ENCODE data around the gene WBP11.
A peak's percentile ranks its signal among the peaks of the same experiment; 100 is the strongest.

The WBP11 gene

GRCh38 chr12:14833336-14833735 is 30.1 kb upstream of the WBP11 start:
- TF ChIP-seq, protein P1, sequence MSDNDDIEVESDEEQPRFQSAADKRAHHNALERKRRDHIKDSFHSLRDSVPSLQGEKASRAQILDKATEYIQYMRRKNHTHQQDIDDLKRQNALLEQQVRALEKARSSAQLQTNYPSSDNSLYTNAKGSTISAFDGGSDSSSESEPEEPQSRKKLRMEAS (IDR thresholded peaks at IDR 0.05; ENCODE audit: low read depth, low read length), result no peak
- TF ChIP-seq MYC (IDR thresholded peaks at IDR 0.05; ENCODE audit: low read depth, low read length) (no peak), POLR2A (IDR thresholded peaks at IDR 0.05; ENCODE audit: extremely low read depth, insufficient read length) (no peak), CTCF (IDR thresholded peaks at IDR 0.05; ENCODE audit: low read depth, low read length) (no peak)
- H3K4me3 ChIP-seq (ENCODE audit: low read depth, low read length), result no peak overlapping the region
- DNase-seq (ENCODE audit: low read depth), result no peak

DNA sequence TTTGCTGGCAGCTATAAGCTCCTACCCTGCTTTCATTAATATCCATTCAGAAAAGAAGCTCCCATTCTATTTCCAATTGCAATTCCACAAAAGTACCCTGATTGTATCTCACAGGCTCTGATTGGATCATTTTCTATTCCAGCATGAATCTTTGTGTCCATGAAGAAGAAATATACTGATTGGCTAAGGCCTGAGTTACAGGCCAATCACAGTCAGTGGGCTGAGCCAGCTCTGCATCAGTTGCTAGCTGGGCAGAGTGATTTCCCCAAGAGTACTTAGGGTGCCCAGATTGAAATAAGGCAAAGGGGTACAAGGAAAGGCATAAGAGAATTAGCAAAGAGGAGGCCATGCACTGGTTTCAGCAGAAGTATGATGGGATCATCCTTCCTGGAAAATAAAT is 25.6 kb upstream of the WBP11 start:
- TF ChIP-seq POLR2A (IDR thresholded peaks at IDR 0.05; ENCODE audit: extremely low read depth, insufficient read length), result no peak
- no peak for TF ChIP-seq CTCF (IDR thresholded peaks at IDR 0.05; ENCODE audit: low read depth, low read length)
- TF ChIP-seq, protein P1 (IDR thresholded peaks at IDR 0.05; ENCODE audit: low read depth, low read length), result no peak
- no peak for TF ChIP-seq MYC (IDR thresholded peaks at IDR 0.05; ENCODE audit: low read depth, low read length)
- no peak overlapping the region for H3K4me3 ChIP-seq (ENCODE audit: low read depth, low read length)
- DNase-seq (ENCODE audit: low read depth), result peak; percentile 9

- DNase-seq (ENCODE audit: low read depth), result no peak
- no peak overlapping the region for H3K4me3 ChIP-seq (ENCODE audit: low read depth, low read length)
- TF ChIP-seq MYC (IDR thresholded peaks at IDR 0.05; ENCODE audit: low read depth, low read length) (no peak), CTCF (IDR thresholded peaks at IDR 0.05; ENCODE audit: low read depth, low read length) (no peak), POLR2A (IDR thresholded peaks at IDR 0.05; ENCODE audit: extremely low read depth, insufficient read length) (no peak)
- TF ChIP-seq, protein P1 (IDR thresholded peaks at IDR 0.05; ENCODE audit: low read depth, low read length), result no peak
Measured at GRCh38 chr12:14827043-14827442, 23.8 kb upstream of the WBP11 start.

- TF ChIP-seq, protein P1 (IDR thresholded peaks at IDR 0.05; ENCODE audit: low read depth, low read length), result no peak
- no peak for TF ChIP-seq CTCF (IDR thresholded peaks at IDR 0.05; ENCODE audit: low read depth, low read length)
- no peak for TF ChIP-seq POLR2A (IDR thresholded peaks at IDR 0.05; ENCODE audit: extremely low read depth, insufficient read length)
- no peak for TF ChIP-seq MYC (IDR thresholded peaks at IDR 0.05; ENCODE audit: low read depth, low read length)
- no peak overlapping the region for H3K4me3 ChIP-seq (ENCODE audit: low read depth, low read length)
- no peak for DNase-seq (ENCODE audit: low read depth)
Measured at GRCh38 chr12:14826491-14826890, 23.2 kb upstream of the WBP11 start.

DNA sequence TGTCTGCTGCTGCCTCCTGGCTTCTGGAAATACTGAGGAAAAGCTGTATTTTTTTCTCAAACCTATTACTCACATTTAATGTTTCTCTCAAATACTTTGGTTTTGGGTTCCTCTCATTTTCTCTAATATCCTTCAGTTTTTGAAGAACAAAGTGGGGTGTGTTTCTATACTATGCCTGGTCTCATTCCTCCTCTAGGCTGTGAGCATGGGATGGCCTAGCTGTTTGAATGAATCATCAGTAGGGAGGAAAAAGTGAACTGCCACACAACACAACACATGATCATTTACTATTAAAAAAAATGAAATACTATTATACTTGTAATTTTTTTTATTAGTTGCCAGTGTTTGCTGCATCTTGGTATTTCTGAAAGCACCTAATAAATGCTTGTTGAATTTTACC is 22.0 kb upstream of the WBP11 start:
- DNase-seq (ENCODE audit: low read depth), result no peak
- H3K4me3 ChIP-seq (ENCODE audit: low read depth, low read length), result no peak overlapping the region
- no peak for TF ChIP-seq POLR2A (IDR thresholded peaks at IDR 0.05; ENCODE audit: extremely low read depth, insufficient read length)
- no peak for TF ChIP-seq CTCF (IDR thresholded peaks at IDR 0.05; ENCODE audit: low read depth, low read length)
- no peak for TF ChIP-seq MYC (IDR thresholded peaks at IDR 0.05; ENCODE audit: low read depth, low read length)
- TF ChIP-seq, protein P1 (IDR thresholded peaks at IDR 0.05; ENCODE audit: low read depth, low read length), result no peak

Measured in NB4 (cell line).